DMS 273 treated with DMSO at 0.1 percent for 48 hours (cell line): ENCODE data around the gene DCDC2B.
"Not testable (repeated sequence)": the region's sequence is repeated elsewhere in the genome, so short reads cannot be mapped to it uniquely, and the experiment has no call there.

Source experiments
- DNase-seq: peaks from one replicate; lab custom pipeline; 2025; lab: John Stamatoyannopoulos, UW

DCDC2B gene

DNA sequence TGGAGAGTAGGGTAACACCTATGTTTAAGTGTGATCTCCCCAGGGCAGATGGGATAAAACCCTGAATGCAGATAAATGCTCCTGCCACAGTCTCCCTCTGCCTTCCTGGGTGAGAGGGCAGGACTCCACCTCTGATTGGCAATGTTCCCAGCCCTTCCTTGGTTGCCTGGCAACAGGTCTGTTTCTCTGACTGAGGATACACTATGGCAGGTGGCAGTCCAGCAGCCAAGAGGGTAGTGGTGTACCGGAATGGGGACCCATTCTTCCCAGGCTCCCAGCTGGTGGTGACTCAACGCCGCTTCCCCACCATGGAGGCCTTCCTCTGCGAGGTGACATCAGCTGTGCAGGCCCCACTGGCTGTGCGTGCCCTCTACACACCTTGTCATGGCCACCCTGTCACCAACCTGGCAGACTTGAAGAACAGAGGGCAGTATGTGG, at the start of gene DCDC2B:
DCDC2B (plus strand) TSS at position 199 of the 438 bp plus-strand sequence; CDS start at position 204, 5 bp downstream.
- DNase-seq, result peak; percentile 92

GRCh38 chr1:32159189-32159588, 49.7 kb upstream of the DCDC2B start:
- DNase-seq, result no peak

DNA sequence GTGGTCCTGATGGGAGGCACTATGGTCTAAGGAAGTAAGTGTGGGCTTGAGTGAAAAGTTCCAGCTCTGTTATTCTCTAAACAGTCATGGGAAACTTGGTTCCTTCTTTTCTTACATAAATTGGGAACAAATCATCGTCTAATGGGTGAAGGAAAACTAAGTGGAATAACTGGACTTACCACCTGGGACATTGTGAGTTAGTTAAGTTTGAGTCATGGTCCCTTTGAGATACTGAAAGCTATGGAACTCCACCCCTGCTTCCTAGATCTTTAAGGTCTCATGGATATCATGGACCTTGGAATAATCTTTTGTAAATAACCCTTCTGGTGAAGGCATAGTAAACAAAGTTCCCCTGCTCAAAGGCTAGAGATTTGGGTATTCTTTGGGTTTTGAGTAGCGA, 45.5 kb upstream of the DCDC2B start:
- DNase-seq, result no peak

DNA sequence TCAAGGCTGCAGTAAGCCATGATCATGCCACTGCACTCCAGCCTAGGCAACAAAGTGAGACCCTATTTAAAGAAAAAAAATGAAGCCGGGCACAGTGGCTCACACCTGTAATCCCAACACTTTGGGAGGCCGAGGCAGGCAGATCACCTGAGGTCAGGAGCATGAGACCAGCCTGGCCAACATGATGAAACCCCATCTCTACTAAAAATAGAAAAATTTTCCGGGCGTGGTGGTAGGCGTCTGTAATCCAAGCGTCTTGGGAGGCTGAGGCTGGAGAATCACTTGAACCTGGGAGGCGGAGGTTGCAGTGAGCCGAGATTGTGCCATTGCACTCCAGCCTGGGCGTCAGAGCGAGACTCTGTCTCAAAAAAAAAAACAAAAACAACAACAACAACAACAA, 43.3 kb upstream of the DCDC2B start:
- DNase-seq, result not testable (repeated sequence)

- no peak for DNase-seq
Observed at GRCh38 chr1:32170991-32171390, 37.9 kb upstream of the DCDC2B start.

- no peak for DNase-seq
Observed at GRCh38 chr1:32172621-32173245, 36.2 kb upstream of the DCDC2B start.

- DNase-seq, result no peak
Observed at GRCh38 chr1:32178380-32179192, 30.3 kb upstream of the DCDC2B start.

- DNase-seq, result no peak
Observed at GRCh38 chr1:32179193-32179442, 29.8 kb upstream of the DCDC2B start.

DNA sequence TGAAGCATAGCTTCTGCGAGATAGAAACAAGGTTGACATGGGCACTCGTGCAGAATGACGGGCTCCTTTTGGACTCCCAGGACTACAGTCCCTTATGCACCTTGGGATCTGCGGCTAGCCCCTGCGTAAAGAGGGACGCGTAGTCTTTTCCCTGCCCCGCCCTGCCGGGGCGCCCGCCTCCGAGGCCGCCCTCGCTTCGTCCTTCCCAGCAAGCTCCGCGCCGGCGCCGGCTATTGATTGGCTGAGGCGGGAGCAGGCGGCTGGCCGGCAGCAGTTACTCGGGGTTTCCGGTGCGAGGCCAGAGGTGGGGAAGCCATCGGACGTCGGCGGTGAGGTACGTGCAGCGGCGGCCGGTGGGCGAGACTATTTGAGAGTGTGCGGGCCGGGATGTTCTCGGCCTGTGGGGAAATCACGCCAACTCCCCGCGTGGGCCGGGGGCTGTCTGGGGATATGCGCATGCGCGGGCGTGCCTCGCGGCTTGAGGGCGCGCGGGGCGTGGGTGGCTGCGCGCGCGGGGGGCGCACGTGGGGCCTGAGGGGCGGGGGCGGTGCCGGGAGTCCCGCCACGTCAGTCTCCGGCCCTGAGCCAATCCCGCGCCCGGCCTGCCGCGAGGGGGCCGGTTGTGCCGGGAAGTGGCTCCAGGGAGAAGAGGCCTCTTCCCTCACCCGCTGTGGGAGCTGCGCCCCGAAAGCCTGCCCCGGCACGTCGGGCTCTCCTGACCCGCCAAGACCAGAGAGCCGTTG, 29.3 kb upstream of the DCDC2B start, which contains the start of gene TXLNA:
TXLNA (plus strand) TSS at position 233 of the 743 bp plus-strand sequence. CDS start 671 bp downstream, outside the sequence.
- peak; percentile 74 for DNase-seq

GRCh38 chr1:32180186-32181060, 28.5 kb upstream of the DCDC2B start:
- DNase-seq, result no peak

DNA sequence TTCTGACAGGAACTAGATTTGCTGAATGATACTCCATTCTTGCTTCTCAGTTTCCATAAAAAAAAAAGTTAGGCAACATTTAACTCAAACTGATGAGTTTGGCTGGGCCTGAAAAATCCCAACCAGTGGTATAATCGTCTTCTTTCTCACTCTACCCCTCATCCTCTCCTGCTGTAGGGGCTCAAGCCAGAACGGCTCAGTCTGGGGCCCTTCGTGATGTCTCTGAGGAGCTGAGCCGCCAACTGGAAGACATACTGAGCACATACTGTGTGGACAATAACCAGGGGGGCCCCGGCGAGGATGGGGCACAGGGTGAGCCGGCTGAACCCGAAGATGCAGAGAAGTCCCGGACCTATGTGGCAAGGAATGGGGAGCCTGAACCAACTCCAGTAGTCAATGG, 27.8 kb upstream of the DCDC2B start:
- DNase-seq, result no peak

DNA sequence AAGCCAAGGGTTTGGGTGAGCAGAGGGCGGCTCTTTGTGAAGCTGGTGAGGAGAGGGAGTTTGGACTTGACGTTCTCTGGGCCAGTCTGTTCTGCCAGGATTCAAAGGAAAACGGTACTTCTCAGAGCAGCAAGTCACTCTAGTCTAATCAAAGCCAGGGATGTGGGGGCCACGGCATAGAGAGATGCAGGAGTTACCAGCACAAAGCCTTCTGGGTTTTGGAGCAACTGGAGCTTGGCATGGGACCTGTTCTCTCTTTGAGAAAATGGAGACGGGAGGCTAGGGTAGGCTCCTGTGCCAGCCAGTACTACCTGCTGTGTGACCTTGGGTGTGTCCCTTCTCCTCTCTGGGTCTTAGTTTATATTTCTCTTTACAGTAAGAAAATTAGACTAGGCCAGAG, 27.3 kb upstream of the DCDC2B start:
- DNase-seq, result no peak

GRCh38 chr1:32182060-32182459, 26.8 kb upstream of the DCDC2B start:
- no peak for DNase-seq

DNA sequence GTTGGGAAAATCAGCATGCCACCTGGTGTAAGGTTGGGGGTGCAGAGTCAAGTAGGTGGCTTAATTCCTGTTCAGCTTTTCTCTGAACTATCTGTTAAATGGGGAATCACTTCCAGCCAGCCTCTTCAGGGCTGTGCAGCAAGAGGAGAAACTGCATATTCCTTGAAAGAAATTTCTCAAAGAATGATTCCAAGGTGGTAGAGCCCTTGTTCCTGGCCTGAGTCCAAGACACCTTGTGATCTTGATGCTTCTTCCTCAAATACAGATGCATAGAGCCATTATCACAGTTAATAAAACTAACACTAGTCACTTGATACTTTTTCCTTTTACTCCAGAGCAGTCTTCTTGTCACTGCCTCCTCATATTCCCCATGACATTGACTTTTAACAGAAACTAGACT, 24.2 kb upstream of the DCDC2B start:
- DNase-seq, result no peak

DNA sequence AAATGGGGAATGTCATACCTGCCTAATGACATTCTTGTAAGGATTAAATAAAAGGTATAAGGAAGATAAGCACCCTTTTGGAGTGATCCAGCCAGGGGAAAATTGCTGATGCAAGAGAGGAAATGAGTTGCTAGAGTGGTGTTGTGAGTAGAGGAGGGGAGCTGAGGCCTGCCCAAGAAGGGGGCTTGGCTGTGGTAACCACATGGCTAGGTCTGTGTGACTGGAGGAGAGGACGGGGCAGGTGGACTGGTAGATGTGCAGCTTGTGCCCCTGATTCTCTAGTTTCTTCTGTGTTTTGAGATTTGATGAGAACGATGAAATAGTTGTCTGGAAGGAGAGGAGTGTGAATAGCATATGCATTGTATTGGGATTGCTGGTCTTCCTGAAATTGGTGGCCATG, 22.8 kb upstream of the DCDC2B start:
- no peak for DNase-seq

DNA sequence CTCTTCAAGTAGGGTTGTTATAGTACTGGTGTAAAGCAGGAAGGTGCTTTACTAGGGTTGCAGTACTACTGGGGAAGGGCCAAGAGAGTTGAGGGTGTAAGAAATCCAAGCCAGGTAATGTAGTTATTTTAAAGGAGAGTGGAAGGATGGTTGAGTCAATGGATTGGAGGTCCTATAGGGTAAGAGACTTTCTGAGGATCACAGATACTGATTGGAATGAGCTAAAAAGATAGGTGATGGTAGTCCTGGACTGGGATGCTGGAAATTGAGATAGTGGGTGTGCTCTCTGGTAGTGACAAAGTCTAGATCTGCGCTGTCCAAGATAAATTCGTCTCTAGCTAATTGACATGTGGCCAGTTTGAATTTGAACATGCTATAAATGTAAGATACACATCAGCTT, 22.4 kb upstream of the DCDC2B start:
- DNase-seq, result no peak

DNA sequence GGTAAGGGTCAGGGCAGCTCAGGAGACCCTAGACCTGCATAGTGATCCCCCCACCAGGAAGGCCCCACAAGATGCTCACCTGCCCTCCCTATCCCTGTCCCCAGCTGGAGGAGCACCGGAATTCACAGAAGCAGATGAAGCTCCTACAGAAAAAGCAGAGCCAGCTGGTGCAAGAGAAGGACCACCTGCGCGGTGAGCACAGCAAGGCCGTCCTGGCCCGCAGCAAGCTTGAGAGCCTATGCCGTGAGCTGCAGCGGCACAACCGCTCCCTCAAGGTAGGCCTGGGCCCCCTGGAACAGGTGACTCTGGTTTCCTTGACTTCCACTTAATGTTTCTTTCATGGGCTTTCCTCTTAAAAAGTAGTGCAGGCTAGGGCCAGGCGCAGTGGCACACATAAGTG, 21.0 kb upstream of the DCDC2B start:
- no peak for DNase-seq

- DNase-seq, result no peak
Observed at GRCh38 chr1:32192220-32192948, 16.5 kb upstream of the DCDC2B start.

- DNase-seq, result no peak
Observed at GRCh38 chr1:32194984-32195383, 13.9 kb upstream of the DCDC2B start.

DNA sequence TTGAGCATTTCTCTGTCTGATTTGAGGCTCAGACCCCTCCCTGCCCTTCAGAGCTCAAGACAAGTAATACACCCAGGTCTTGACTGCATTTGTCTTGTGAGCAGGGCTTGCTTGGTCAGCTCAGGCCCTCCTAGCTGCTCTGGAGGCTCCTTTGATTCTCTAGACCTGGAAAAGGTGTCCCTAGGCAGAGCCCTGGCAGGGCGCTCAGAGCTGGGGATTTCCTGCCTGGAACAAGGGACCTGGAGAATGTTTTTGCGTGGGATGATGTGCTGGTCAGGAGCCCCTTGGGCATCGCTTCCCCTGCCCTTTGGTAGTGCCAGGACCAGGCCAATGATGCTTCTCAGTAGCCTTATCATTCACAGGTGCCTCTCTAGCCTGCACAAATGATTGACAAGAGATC, 13.4 kb upstream of the DCDC2B start:
- no peak for DNase-seq
